COLO829 (cell line): ENCODE data around the gene IGSF22.
"Not testable (repeated sequence)": the region's sequence is repeated elsewhere in the genome, so short reads cannot be mapped to it uniquely, and the experiment has no call there.

Experiments used
- DNase-seq: peaks from one replicate; pipeline ENCODE4 v3.0.0; 2012; ENCODE audit warnings: low spot score

The IGSF22 gene

DNA sequence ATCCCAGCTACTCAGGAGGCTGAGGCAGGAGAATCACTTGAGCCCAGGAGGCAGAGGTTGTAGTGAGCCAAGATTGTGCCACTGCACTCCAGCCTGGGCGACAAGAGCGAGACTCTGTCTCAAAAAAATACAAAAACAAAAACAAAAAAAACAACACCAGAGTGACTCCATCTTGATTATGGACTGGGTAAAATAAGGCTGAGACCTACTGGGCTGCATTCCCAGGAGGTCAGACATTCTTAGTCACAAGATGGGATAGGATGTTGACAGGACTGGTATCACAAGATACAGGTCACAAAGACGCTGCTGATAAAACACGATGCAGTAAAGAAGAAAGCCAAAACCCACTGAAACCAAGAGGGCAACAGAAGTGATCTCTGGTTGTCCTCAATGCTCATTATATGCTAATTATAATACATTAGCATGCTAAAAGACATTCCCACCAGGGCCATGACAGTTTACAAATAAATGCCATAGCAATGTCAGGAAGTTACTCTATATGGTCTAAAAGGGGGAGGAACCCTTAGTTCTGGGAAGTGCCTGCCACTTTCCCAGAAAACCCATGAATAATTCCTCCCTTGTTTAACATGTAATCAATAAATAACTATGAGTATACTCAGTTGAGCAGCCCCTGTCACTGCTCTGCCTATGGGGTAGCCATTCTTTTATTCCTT is 34.4 kb downstream of the IGSF22 start:
- DNase-seq: not testable (repeated sequence)

GRCh38 chr11:18684267-18684666 is 41.7 kb downstream of the IGSF22 start:
- DNase-seq: no peak

GRCh38 chr11:18682466-18682865 is 43.5 kb downstream of the IGSF22 start:
- no peak for DNase-seq

GRCh38 chr11:18681949-18682348 is 44.0 kb downstream of the IGSF22 start:
- DNase-seq: not testable (repeated sequence)

DNA sequence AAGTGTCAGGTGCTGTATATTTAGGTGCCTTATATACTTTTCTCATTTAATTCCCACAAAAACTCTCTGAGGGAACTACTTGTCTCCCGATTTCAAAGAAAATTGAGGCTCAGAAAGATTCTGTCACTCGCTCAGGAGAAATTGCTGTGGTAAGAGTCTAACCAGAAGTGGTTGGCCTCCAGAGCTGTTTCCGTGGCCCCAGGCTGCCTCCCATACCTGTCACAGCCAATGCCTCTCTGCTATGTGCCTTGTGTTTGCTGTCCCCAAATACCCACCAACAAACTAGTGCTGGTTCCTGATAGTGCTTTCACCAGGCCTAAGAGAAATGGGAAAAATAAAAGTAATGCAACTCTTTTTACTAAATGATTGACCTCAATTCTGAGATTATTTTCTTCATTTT is 48.4 kb downstream of the IGSF22 start:
- DNase-seq: no peak

DNA sequence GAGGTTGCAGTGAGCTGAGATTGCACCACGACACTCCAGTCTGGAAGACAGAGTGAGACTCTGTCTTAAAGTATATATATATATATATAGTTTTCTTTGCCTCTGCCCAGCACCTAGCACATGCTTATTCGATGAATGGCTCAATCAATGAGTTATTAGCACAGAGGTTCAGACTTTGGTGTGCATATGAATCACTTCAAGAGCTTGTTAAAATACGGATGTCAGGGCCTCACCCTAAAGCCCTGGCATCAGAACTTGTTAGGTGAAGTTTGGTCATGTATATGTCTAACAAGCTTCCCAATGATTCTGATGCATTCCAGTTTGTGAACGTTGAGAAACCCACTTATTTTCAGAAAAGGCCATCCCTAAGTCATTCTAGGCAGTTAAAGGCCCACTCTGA is 49.2 kb downstream of the IGSF22 start:
- DNase-seq: no peak

- DNase-seq: not testable (repeated sequence)
Measured at GRCh38 chr11:18672209-18672608, 53.8 kb downstream of the IGSF22 start.

GRCh38 chr11:18671246-18671645 is 54.7 kb downstream of the IGSF22 start:
- DNase-seq: no peak

DNA sequence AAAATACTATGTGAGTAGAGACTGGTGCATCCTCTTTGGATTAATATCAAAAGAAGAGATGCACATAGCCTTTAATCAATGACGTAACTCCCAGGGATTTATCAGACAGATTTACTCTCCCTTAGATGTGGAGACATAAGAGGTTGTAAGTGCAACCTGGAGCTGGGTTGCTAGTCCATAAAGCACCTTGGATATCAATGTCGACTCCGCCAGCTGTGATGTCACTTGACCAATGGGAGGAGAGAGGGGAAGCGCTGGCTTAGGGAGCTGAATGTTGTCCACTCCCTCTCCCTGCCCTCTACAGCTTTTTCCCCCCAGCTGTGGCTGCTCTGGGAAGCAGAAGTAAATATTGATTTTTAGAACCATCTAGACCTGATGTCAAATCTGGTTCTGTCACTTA is 56.3 kb downstream of the IGSF22 start:
- DNase-seq: no peak

GRCh38 chr11:18669219-18669596 is 56.8 kb downstream of the IGSF22 start:
- no peak for DNase-seq

- DNase-seq: no peak
Measured at GRCh38 chr11:18668131-18668530, 57.9 kb downstream of the IGSF22 start.

GRCh38 chr11:18665353-18665872 is 60.6 kb downstream of the IGSF22 start:
- not testable (repeated sequence) for DNase-seq

- DNase-seq: no peak
Measured at GRCh38 chr11:18657673-18658072, 68.3 kb downstream of the IGSF22 start.
